ENCODE results near the gene PSMG1.

DNA sequence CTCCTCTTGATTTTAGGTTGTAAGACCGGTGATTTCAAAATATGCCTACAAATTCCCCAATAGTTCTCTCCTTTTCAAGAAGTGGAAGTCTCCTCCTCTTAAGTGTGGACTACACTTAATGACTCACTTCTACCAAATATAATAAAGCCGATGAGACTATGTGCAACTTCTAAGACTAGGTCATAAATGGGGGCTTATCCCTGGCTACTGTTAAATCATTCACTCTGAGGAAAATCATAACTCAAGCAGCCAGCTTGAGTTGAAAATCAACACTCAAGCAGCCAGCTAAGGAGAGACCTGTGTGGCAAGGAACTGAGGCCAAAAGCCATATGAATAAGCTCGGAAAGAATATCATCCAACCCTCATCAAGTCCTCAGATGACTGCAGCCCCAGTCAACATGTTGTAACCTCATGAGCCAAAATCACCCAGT lies 49.6 kb upstream of the PSMG1 start:
- TF ChIP-seq, protein P1, sequence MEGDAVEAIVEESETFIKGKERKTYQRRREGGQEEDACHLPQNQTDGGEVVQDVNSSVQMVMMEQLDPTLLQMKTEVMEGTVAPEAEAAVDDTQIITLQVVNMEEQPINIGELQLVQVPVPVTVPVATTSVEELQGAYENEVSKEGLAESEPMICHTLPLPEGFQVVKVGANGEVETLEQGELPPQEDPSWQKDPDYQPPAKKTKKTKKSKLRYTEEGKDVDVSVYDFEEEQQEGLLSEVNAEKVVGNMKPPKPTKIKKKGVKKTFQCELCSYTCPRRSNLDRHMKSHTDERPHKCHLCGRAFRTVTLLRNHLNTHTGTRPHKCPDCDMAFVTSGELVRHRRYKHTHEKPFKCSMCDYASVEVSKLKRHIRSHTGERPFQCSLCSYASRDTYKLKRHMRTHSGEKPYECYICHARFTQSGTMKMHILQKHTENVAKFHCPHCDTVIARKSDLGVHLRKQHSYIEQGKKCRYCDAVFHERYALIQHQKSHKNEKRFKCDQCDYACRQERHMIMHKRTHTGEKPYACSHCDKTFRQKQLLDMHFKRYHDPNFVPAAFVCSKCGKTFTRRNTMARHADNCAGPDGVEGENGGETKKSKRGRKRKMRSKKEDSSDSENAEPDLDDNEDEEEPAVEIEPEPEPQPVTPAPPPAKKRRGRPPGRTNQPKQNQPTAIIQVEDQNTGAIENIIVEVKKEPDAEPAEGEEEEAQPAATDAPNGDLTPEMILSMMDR (IDR thresholded peaks at IDR 0.05), result no peak
- TF ChIP-seq POLR2A (IDR thresholded peaks at IDR 0.05), result no peak
